ENCODE data around the gene PPTC7.
"Not testable (repeated sequence)": the region's sequence is repeated elsewhere in the genome, so short reads cannot be mapped to it uniquely, and the experiment has no call there.

Gene PPTC7

DNA sequence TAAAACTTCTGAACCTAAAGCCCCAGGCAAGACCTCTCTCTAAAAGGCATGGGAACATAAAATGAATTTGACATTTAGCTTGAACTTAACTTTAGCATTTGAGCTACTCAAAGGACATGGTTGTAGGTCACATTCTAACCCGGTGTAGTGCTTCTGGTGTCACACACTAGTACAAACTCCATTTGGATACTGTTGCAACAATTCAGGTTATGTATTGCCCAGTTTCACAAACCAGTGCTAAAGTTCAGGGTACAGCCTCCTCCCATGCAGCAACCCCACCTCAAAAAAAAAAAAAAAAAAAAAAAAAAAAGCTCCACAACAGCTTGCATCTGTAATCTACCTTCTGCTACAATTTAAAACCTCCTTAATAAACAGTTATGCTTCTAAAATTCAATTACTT is 7.8 kb downstream of the PPTC7 start:
- TF ChIP-seq, protein P1, sequence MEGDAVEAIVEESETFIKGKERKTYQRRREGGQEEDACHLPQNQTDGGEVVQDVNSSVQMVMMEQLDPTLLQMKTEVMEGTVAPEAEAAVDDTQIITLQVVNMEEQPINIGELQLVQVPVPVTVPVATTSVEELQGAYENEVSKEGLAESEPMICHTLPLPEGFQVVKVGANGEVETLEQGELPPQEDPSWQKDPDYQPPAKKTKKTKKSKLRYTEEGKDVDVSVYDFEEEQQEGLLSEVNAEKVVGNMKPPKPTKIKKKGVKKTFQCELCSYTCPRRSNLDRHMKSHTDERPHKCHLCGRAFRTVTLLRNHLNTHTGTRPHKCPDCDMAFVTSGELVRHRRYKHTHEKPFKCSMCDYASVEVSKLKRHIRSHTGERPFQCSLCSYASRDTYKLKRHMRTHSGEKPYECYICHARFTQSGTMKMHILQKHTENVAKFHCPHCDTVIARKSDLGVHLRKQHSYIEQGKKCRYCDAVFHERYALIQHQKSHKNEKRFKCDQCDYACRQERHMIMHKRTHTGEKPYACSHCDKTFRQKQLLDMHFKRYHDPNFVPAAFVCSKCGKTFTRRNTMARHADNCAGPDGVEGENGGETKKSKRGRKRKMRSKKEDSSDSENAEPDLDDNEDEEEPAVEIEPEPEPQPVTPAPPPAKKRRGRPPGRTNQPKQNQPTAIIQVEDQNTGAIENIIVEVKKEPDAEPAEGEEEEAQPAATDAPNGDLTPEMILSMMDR (IDR thresholded peaks at IDR 0.05): no peak
- no peak for DNase-seq (ENCODE audit: low spot score)
- Histone ChIP-seq H3K4me3 (no peak overlapping the region), H3K27ac (no peak overlapping the region)

DNA sequence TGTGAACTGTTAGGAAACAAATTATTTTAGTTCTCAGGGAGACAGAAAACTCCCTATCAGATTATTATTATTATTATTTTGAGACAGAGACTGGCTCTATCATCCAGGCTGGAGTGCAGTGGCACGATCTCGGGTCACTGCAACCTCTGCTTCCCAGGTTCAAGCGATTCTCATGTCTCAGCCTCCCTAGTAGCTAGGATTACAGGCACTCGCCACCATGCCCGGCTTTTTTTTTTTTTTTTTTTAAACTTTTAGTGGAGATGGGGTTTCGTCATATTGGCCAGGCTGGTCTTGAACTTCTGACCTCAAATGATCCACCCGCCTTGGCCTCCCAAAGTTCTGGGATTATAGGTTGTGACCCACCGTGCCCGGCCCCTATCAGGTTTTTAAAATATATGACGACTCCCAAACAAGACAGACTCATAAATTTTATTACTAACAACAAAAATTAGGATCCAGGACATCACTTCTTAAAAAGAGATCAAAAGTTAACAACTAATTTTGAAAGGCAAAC is 8.3 kb downstream of the PPTC7 start:
- not testable (repeated sequence) for H3K27ac ChIP-seq; DNase-seq (ENCODE audit: low spot score); H3K4me3 ChIP-seq

DNA sequence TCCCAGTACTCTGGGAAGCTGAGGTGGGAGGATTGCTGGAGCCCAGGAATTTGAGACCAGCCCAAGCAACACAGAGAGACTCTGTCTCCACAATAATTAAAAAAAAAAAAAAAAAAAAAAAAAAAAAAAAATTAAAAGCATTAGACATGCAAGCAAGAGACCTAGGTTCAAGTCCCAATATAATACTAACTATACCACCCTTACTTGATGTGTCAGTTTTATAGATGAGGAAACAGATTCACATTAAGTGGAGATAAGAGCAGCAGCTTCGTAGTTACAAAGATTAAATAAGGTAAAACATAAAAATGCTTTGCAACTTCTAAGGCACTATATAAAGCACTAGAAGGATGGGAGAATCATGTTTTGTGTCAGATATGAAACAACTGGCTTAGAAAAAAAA is 9.1 kb downstream of the PPTC7 start:
- TF ChIP-seq, protein P1 (IDR thresholded peaks at IDR 0.05): no peak
- no peak for DNase-seq (ENCODE audit: low spot score)
- Histone ChIP-seq H3K4me3 (no peak overlapping the region), H3K27ac (no peak overlapping the region)

DNA sequence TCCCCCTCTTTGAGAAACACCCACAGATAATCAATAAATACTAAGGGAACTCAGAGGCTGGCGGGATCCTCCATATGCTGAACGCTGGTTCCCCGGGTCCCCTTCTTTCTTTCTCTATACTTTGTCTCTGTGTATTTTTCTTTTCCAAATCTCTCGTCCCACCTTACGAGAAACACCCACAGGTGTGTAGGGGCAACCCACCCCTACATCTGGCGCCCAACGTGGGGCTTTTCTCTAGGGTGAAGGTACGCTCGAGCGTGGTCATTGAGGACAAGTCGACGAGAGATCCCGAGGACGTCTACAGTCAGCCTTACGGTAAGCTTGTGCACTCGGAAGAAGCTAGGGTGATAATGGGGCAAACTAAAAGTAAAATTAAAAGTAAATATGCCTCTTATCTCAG is 12.3 kb downstream of the PPTC7 start:
- H3K27ac ChIP-seq; H3K4me3 ChIP-seq; DNase-seq (ENCODE audit: low spot score): not testable (repeated sequence)

DNA sequence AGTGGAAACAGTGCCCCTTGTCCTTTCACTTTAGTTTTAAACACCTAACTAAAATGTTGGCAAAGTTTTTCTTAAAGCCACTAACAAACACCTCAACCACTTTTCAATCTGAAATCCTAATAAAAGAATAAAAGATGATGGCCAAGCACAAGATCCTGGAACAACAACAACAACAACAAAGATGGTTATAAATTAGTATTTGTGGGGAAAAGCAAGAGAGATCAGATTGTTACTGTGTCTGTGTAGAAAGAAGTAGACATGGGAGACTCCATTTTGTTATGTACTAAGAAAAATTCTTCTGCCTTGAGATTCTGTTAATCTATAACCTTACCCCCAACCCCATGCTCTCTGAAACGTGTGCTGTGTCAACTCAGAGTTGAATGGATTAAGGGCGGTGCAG is 13.3 kb downstream of the PPTC7 start:
- not testable (repeated sequence) for H3K4me3 ChIP-seq; DNase-seq (ENCODE audit: low spot score); H3K27ac ChIP-seq

DNA sequence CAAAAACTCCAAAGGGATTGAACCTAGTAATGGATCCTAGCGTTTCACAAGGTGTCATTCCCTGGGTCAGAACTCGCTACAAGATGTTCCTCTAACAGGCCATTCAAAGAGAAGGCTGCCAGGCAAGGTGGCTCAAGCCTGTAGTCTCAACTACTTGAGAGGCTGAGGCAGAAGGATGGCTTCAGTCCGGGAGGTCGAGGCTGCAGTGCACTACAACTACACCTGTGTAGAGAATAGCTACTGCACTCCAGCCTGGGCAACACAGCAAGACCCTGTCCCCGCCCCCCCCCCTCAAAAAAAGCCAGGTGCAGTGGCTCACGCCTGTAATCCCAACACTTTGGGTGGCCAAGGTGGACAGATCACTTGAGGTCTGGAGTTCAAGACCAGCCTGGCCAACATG is 14.4 kb downstream of the PPTC7 start:
- no peak for DNase-seq (ENCODE audit: low spot score)
- no peak overlapping the region for H3K4me3 ChIP-seq
- no peak overlapping the region for H3K27ac ChIP-seq
- TF ChIP-seq, protein P1 (IDR thresholded peaks at IDR 0.05): no peak

DNA sequence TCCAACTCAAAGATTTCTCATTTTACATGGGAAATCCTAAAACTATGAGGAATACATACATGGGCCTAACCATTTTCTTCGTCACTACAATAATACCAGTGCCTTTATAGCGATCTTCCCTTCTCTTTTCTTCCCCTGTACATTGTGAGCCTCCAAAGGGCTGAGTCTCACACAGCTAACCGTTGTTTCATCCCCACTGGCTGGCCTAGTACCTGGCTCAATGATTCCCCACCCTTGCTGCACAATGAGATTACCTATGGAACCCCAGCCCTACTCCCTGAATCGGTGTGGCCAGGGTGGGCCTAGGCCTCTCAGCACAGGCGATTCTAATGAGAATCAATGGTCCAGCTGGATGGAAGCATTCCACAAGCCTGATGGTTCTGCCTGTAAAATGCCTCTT is 16.1 kb downstream of the PPTC7 start:
- DNase-seq (ENCODE audit: low spot score): no peak
- Histone ChIP-seq H3K4me3 (no peak overlapping the region), H3K27ac (no peak overlapping the region)
- TF ChIP-seq, protein P1 (IDR thresholded peaks at IDR 0.05): no peak

DNA sequence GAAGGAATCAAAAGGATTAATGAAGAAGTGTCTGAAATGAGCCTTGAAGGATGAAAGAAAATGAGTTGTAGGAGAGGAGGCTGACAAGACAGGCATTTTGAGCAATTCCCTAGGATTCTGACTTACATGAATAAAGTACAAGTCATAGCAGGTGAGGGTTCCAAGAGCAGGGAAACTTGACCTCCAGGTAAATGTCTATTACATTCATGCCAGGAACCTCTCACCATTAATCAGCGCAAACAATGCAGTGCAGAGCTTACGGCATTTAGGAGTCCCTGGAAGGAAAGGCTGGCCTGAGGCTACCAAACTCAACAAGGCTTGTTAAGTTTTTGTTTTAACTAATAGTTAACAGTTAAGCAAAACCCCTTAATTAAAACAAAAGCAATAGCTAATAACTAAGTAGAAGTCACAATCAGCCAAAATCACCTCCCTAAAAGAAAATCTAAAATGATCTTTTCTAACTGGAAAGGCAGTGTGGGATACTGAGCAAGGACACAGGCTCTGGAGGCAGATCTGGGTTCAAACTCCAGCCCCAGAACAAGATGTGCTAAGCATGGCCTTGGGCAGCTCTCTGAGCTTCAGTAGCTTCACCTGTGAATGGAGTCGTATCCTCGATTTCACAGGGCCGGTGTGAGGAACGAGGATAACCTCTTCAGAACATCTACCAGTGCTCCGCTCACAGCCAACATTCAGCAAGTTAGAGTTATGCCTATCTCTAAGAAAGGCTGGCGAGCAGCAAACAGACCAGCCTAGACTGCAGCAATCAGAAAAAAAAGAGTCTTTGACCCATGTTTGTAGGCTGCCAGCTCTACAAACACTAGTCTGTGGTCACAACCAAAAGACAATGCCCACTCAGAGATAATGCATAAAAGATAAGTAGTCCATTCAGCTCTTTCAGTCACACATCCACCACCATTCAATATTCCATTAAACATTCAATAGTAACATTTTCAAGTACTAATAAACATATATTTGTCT is 16.9 kb downstream of the PPTC7 start:
- DNase-seq (ENCODE audit: low spot score): no peak
- no peak overlapping the region for H3K27ac ChIP-seq

More for the DNA sequence above, 16.9 kb downstream of the PPTC7 start:
- TF ChIP-seq, protein P1 (IDR thresholded peaks at IDR 0.05): no peak
- no peak overlapping the region for H3K4me3 ChIP-seq

Measured in coronary artery (tissue), 2 donors.